HCT116 (cell line): ENCODE data around the gene WIZ. TPM values are rescaled to one million over a fixed set of nuclear protein-coding genes. Genes with fewer than 3 reads are reported as not detected.

ENCODE experiments used
- ATAC-seq: fragments of 200-7000 bp; cut with Tn5 transposase; 2 replicates; pipeline ENCODE4 v1.9.1; 2020; ENCODE audit warnings: mild to moderate bottlenecking, moderate library complexity
- BruUV-seq: library from RNA; stranded (reverse); fragments of 400-500 nt; replicated peaks from 2 replicates; lab custom pipeline; 2021; lab: Mats Ljungman, UMichigan
- CTCF ChIA-PET: fragments of 300-600 bp; sonication (Branson Sonifier 250); formaldehyde crosslinking; loops from one replicate; lab custom pipeline; 2021; ENCODE audit warnings: antibody characterized with exemption; lab: Charles Lee
- POLR2A ChIA-PET: fragments of 300-600, 350-600 bp; sonication (Branson Sonifier 250); formaldehyde crosslinking; loops from one replicate; lab custom pipeline; 2021; ENCODE audit warnings: antibody characterized with exemption; lab: Charles Lee
- RAD21 ChIA-PET, 2 experiments: fragments of 300-600 bp; sonication (Branson Sonifier 250); formaldehyde crosslinking; loops; one replicate each; lab custom pipeline; 2023; ENCODE audit warnings: low total read pairs in 2 of 2; ENCODE audit not compliant: uncharacterized antibody in 2 of 2, unreplicated experiment in 2 of 2, low non-redundant PET in 1 of 2; lab: Charles Lee
- DNase-seq: peaks from one replicate; pipeline ENCODE4 v3.0.0-alpha.2; 2010; ENCODE audit warnings: low read depth, low spot score
- H2AFZ ChIP-seq: fragments of 200-600 bp; shearing (Covaris generic), sonication (generic); 2 replicates; pipeline ENCODE4 v1.6.1; 2017; ENCODE audit warnings: low read depth, mixed run types, mixed read lengths, antibody characterized with exemption, low read length; ENCODE audit not compliant: poor library complexity, severe bottlenecking
- H3K27ac ChIP-seq: 2 replicates; pipeline ENCODE4 v1.5.1; 2012; ENCODE audit warnings: low read depth, low read length
- H3K27me3 ChIP-seq: fragments of 200-600 bp; sonication (generic); 2 replicates; pipeline ENCODE4 v1.6.1; 2016; ENCODE audit warnings: mixed run types, low read length, mixed read lengths; ENCODE audit not compliant: insufficient read depth
- H3K36me3 ChIP-seq, 2 experiments: fragments of 200-500 bp in 1 of 2; fragments of 200-600 bp in 1 of 2; sonication (Bioruptor generic) in 1 of 2; sonication (generic) in 1 of 2; 2 replicates each; pipeline versions ENCODE4 v1.5.1 to v1.6.1; 2014 to 2016; ENCODE audit warnings: low read length in 2 of 2, inconsistent platforms in 1 of 2, mixed read lengths in 1 of 2, mixed run types in 1 of 2; ENCODE audit not compliant: insufficient read depth in 2 of 2, control insufficient read depth in 1 of 2
- H3K4me1 ChIP-seq, 2 experiments: fragments of 200-600 bp in 1 of 2; sonication (generic) in 1 of 2; 2 replicates each; pipeline versions ENCODE4 v1.5.1 to v1.6.1; 2012 to 2017; ENCODE audit warnings: low read length in 2 of 2, inconsistent platforms in 1 of 2, mild to moderate bottlenecking in 1 of 2, mixed read lengths in 1 of 2, mixed run types in 1 of 2, moderate library complexity in 1 of 2; ENCODE audit not compliant: insufficient read depth in 2 of 2, control insufficient read depth in 1 of 2
- H3K4me2 ChIP-seq: fragments of 200-600 bp; sonication (generic); 2 replicates; pipeline ENCODE4 v1.6.1; 2017; ENCODE audit warnings: mixed run types, low read length, mixed read lengths
- H3K4me3 ChIP-seq, 2 experiments: fragments of 200-600 bp in 1 of 2; sonication (generic) in 1 of 2; replicated peaks in 1 of 2; 2 replicates each; pipeline ENCODE4 v1.5.1; 2011 to 2016; ENCODE audit warnings: low read length in 2 of 2, control low read depth in 1 of 2, low read depth in 1 of 2, mild to moderate bottlenecking in 1 of 2, mixed read lengths in 1 of 2, mixed run types in 1 of 2
- H3K79me2 ChIP-seq: fragments of 200-600 bp; sonication (generic); 2 replicates; pipeline ENCODE4 v1.6.1; 2017; ENCODE audit warnings: mild to moderate bottlenecking, mixed run types, low read length, moderate library complexity, mixed read lengths; ENCODE audit not compliant: insufficient read depth
- H3K9ac ChIP-seq: fragments of 200-600 bp; sonication (generic); 2 replicates; pipeline ENCODE4 v1.6.1; 2016; ENCODE audit warnings: low read length, mixed read lengths
- H3K9me2 ChIP-seq: fragments of 200-600 bp; sonication (generic), shearing (Covaris generic); 2 replicates; pipeline ENCODE4 v1.6.1; 2017; ENCODE audit warnings: mixed run types, mild to moderate bottlenecking, moderate library complexity; ENCODE audit not compliant: insufficient read depth
- H3K9me3 ChIP-seq, 2 experiments: fragments of 200-500 bp in 1 of 2; fragments of 200-600 bp in 1 of 2; sonication (Bioruptor generic) in 1 of 2; sonication (generic) in 1 of 2; 2 replicates each; pipeline ENCODE4 v1.6.1; 2014 to 2017; ENCODE audit warnings: low read length in 2 of 2, mixed read lengths in 2 of 2, inconsistent platforms in 1 of 2, low read depth in 1 of 2, mild to moderate bottlenecking in 1 of 2, mixed run types in 1 of 2, moderate library complexity in 1 of 2; ENCODE audit not compliant: control insufficient read depth in 1 of 2, insufficient read depth in 1 of 2
- H4K20me1 ChIP-seq: fragments of 200-600 bp; sonication (generic), shearing (Covaris generic); 2 replicates; pipeline ENCODE4 v1.6.1; 2017; ENCODE audit warnings: mixed run types, mild to moderate bottlenecking, moderate library complexity; ENCODE audit not compliant: insufficient read depth
- CEBPB ChIP-seq: IDR thresholded peaks from 2 replicates; pipeline ENCODE4 v1.6.1; 2012; ENCODE audit warnings: low read depth
- EGR1 ChIP-seq: IDR thresholded peaks from 2 replicates; pipeline ENCODE4 v1.6.1; 2012; ENCODE audit warnings: low read depth
- EZH2 ChIP-seq: fragments of 200-600 bp; sonication (generic); IDR thresholded peaks from 2 replicates; pipeline ENCODE4 v1.6.1; 2017; ENCODE audit warnings: antibody characterized with exemption, mixed run types
- EZH2phosphoT487 ChIP-seq: fragments of 200-600 bp; IDR thresholded peaks from 2 replicates; pipeline ENCODE4 v1.6.1; 2018; ENCODE audit warnings: antibody characterized with exemption, borderline replicate concordance
- FOSL1 ChIP-seq: IDR thresholded peaks from 2 replicates; pipeline ENCODE4 v1.6.1; 2012; ENCODE audit warnings: low read depth
- JUND ChIP-seq: IDR thresholded peaks from 2 replicates; pipeline ENCODE4 v1.6.1; 2012
- POLR2A ChIP-seq: IDR thresholded peaks from 2 replicates; pipeline ENCODE4 v1.7.0; 2011; ENCODE audit warnings: borderline replicate concordance; ENCODE audit not compliant: insufficient read depth, insufficient read length; ENCODE audit errors: extremely low read depth
- POLR2AphosphoS5 ChIP-seq: IDR thresholded peaks from 2 replicates; pipeline ENCODE4 v1.6.1; 2011; ENCODE audit warnings: mild to moderate bottlenecking, low read depth, low read length, moderate library complexity
- RAD21 ChIP-seq: IDR thresholded peaks from 2 replicates; pipeline ENCODE4 v1.6.1; 2012; ENCODE audit warnings: low read depth, mild to moderate bottlenecking
- SIN3A ChIP-seq: IDR thresholded peaks from 2 replicates; pipeline ENCODE4 v1.6.1; 2012; ENCODE audit warnings: low read depth
- ZFX ChIP-seq: fragments of 450-650 bp; IDR thresholded peaks from 2 replicates; pipeline ENCODE4 v1.6.1; 2017
- intact Hi-C: fragments of 100-400 bp; cut with micrococcal nuclease; formaldehyde crosslinking; loops from 2 replicates; pipeline ENCODE4 v1.10.0; 2022
- total RNA-seq: library from RNA; stranded (reverse); gene quantifications from one replicate; pipeline ENCODE4 v1.2.1, GENCODE V29; 2021; ENCODE audit not compliant: unreplicated experiment
- TF ChIP-seq, protein P1 (sequence below), 3 experiments: fragments of 200-600 bp in 1 of 3; sonication (generic) in 1 of 3; IDR thresholded peaks in 2 of 3; conservative IDR thresholded peaks in 1 of 3; 2 replicates each; pipeline ENCODE4 v1.5.1; 2012 to 2017; ENCODE audit warnings: low read depth in 2 of 3, low read length in 2 of 3, antibody characterized with exemption in 1 of 3, borderline replicate concordance in 1 of 3, control low read depth in 1 of 3, mild to moderate bottlenecking in 1 of 3, mixed read lengths in 1 of 3, mixed run types in 1 of 3, moderate library complexity in 1 of 3; ENCODE audit not compliant: insufficient read depth in 1 of 3
- TF ChIP-seq, protein P2 (sequence below): IDR thresholded peaks from 2 replicates; pipeline ENCODE4 v1.6.1; 2012
- TF ChIP-seq, protein P3 (sequence below): IDR thresholded peaks from 2 replicates; pipeline ENCODE4 v1.6.1; 2012
- TF ChIP-seq, protein P4 (sequence below): IDR thresholded peaks from 2 replicates; pipeline ENCODE4 v1.6.1; 2012; ENCODE audit warnings: low read depth

WIZ gene
- total RNA-seq, 1 experiment from 2014 or later, result 28.4 TPM

DNA sequence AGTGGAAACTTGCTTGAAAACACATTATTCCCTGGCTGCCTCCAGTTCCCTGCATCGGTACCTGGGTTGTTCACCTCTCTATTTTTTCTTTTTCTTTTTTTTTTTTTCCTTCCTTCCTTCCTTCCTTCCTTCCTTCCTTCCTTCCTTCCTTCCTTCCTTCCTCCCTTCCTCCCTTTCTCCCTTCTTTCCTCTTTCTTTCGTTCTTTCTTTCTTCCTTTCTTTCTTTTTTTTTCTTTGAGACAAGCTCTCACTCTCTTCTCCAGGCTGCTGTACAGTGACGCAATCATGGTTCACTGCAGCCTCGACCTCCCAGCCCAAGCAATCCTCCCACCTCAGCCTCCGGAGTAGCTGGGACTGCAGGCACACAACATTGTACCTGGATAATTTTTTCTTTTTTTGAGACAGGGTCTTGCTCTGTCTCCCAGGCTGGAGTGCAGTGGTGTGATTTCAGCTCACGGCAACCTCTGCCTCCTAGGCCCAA is 18.0 kb upstream of the WIZ start:
- intact Hi-C loops, result no loop called here
- no peak overlapping the region for H3K4me2 ChIP-seq
- BruUV-seq, result no TSS peak
- no peaks in the 10 kb centered on the region for H3K36me3 ChIP-seq
- ATAC-seq, result no peak
- no peaks in the 10 kb centered on the region for H3K9me2 ChIP-seq
- RAD21 ChIA-PET, result no interaction called here
- H3K27me3 ChIP-seq, result no peaks in the 10 kb centered on the region
- no peak for DNase-seq
- peaks cover 0 to 7% of the 10 kb centered on the region in 2 experiments; a peak in 2 of 4 replicates for H3K4me1 ChIP-seq
- H3K4me3 ChIP-seq, result no peak overlapping the region
- no peak overlapping the region for H2AFZ ChIP-seq
- no peak overlapping the region for H3K9ac ChIP-seq
- POLR2A ChIA-PET, result no interaction called here
- no peaks in the 10 kb centered on the region for H4K20me1 ChIP-seq
- H3K9me3 ChIP-seq, result no peaks in the 10 kb centered on the region
- H3K79me2 ChIP-seq, result no peaks in the 10 kb centered on the region
- H3K27ac ChIP-seq, result no peak overlapping the region
- CTCF ChIA-PET, result no interaction called here
- no peak for TF ChIP-seq EZH2phosphoT487
- TF ChIP-seq, protein P1, sequence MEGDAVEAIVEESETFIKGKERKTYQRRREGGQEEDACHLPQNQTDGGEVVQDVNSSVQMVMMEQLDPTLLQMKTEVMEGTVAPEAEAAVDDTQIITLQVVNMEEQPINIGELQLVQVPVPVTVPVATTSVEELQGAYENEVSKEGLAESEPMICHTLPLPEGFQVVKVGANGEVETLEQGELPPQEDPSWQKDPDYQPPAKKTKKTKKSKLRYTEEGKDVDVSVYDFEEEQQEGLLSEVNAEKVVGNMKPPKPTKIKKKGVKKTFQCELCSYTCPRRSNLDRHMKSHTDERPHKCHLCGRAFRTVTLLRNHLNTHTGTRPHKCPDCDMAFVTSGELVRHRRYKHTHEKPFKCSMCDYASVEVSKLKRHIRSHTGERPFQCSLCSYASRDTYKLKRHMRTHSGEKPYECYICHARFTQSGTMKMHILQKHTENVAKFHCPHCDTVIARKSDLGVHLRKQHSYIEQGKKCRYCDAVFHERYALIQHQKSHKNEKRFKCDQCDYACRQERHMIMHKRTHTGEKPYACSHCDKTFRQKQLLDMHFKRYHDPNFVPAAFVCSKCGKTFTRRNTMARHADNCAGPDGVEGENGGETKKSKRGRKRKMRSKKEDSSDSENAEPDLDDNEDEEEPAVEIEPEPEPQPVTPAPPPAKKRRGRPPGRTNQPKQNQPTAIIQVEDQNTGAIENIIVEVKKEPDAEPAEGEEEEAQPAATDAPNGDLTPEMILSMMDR (IDR thresholded peaks at IDR 0.05 in 2 of 3, conservative IDR thresholded peaks at IDR 0.05 in 1 of 3; ENCODE audit: borderline replicate concordance in 1 of 3, insufficient read depth in 1 of 3, low read depth in 2 of 3, low read length in 2 of 3), result no peak
- no peak for TF ChIP-seq EZH2
- no peak for TF ChIP-seq EGR1
- TF ChIP-seq JUND, result no peak
- TF ChIP-seq CEBPB, result no peak
- TF ChIP-seq, protein P2, sequence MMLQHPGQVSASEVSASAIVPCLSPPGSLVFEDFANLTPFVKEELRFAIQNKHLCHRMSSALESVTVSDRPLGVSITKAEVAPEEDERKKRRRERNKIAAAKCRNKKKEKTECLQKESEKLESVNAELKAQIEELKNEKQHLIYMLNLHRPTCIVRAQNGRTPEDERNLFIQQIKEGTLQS, result no peak
- TF ChIP-seq, protein P3, sequence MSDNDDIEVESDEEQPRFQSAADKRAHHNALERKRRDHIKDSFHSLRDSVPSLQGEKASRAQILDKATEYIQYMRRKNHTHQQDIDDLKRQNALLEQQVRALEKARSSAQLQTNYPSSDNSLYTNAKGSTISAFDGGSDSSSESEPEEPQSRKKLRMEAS, result no peak
- TF ChIP-seq POLR2A, result no peak
- no peak for TF ChIP-seq FOSL1
- no peak for TF ChIP-seq RAD21
- TF ChIP-seq, protein P4, sequence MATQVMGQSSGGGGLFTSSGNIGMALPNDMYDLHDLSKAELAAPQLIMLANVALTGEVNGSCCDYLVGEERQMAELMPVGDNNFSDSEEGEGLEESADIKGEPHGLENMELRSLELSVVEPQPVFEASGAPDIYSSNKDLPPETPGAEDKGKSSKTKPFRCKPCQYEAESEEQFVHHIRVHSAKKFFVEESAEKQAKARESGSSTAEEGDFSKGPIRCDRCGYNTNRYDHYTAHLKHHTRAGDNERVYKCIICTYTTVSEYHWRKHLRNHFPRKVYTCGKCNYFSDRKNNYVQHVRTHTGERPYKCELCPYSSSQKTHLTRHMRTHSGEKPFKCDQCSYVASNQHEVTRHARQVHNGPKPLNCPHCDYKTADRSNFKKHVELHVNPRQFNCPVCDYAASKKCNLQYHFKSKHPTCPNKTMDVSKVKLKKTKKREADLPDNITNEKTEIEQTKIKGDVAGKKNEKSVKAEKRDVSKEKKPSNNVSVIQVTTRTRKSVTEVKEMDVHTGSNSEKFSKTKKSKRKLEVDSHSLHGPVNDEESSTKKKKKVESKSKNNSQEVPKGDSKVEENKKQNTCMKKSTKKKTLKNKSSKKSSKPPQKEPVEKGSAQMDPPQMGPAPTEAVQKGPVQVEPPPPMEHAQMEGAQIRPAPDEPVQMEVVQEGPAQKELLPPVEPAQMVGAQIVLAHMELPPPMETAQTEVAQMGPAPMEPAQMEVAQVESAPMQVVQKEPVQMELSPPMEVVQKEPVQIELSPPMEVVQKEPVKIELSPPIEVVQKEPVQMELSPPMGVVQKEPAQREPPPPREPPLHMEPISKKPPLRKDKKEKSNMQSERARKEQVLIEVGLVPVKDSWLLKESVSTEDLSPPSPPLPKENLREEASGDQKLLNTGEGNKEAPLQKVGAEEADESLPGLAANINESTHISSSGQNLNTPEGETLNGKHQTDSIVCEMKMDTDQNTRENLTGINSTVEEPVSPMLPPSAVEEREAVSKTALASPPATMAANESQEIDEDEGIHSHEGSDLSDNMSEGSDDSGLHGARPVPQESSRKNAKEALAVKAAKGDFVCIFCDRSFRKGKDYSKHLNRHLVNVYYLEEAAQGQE, result no peak
- TF ChIP-seq SIN3A, result no peak
- TF ChIP-seq POLR2AphosphoS5, result no peak
- no peak for TF ChIP-seq ZFX
